Right hindlimb (tissue), 1 donor: Measurements from ENCODE around the gene CLDN11.

ENCODE experiments used
- DNase-seq: peaks from one replicate; pipeline ENCODE4 v3.0.0-alpha.2; 2018

CLDN11 gene

DNA sequence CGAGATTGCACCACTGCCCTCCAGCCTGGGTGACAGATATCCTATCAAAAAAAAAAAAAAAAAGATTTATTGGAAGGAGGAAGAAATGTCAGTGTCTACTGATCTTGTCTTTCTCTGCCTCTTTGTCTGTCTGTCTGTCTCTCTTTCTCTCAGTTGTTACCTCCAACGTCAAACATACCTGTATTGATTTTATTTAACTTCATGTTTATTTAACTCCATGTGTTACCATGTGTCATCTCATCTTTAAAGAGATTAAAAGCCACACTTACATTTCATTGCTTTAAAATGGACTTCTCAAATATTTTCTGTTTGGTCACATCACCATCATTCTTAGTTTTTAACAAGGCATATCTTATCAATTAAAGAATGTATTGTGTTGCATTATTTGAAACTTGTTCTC is 9.4 kb downstream of the CLDN11 start:
- no peak for DNase-seq

DNA sequence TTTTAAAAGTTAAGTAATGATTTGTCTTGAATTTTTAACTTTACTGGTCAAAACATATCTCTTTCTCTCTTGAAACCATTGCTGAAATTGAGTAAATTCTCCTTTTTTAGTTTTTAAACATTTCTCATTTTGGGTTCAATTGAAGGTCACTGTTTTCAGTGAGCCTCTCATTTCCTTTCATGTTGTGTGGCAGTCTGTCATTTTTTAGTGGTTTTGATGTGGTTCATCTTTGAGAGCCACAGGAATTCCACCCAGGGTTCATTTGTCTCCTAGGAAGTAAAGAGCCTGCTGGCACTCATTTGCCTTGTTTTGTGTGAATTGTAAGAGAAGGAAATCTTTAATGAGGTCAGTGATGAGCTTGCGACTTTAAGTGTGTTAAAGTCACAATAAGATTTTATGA is 10.4 kb downstream of the CLDN11 start:
- no peak for DNase-seq

DNA sequence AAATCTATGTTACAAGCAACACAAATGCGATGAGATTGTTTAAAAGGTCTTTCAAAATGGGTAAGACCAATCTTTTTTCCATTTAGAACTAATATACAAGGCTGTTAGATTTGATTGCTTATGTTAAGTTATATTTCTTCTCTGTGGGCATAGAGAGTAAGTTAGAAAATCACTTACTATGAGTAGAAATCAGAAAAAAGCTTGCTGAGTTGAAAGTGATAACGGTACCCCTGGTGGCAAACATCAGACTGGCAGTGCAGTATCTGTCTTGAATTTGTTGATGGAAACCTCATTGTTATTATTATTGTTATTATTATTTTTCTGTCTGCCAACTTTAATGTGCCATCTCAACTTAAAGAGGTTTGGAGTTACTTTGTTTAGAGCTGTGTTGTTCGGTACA is 12.4 kb downstream of the CLDN11 start:
- no peak for DNase-seq

DNA sequence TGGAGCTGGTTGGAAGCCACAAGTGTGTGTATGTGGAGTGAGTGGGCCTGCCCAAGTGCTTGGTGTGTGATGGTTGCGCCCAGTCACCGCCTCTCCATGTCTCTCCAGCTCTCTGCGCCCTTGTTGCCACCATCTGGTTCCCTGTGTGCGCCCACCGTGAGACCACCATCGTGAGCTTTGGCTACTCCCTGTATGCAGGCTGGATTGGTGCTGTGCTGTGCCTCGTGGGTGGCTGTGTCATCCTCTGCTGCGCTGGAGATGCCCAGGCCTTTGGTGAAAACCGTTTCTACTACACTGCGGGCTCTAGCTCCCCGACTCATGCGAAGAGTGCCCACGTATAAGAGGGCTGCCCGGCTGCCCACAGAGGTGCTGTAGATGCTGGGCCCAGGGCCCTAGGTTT is 13.7 kb downstream of the CLDN11 start:
- no peak for DNase-seq

DNA sequence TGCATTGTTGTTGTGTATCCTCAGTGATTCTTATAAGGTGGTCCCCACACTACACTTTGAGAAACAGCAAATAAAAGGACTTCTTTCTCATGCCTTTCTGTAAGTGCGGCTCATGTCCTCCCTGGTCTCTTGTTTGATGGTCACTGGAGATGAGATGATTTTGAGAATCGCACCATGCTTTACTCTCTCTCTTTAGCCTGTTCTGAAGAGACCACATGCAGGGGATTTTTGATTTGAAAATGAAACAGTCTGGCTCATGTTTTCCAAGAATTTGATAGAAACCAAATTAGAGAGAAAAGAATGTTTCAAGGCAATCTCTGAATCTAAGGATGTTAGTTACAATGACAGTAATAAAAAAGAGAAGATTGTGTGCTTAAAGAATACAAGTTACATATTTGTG is 18.0 kb downstream of the CLDN11 start:
- no peak for DNase-seq

DNA sequence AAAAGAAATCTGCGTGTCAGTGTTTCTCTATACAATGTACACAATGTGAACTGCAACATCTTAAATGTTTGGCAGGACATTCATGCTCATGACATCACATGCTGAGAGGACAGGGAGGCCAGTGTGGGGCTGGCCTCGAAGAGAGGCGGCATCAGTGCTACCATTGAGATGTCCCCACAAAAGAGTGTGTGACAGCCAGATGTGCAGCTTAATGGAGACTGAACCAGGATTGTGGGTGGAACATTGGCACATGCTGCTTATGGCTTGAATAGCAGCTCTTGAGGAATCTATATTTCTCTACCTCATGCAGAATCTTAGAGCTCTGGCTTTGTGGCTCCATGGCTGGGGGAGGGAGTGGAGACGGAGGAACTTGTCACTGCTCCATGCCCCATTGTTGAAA is 18.5 kb downstream of the CLDN11 start:
- DNase-seq: no peak

DNA sequence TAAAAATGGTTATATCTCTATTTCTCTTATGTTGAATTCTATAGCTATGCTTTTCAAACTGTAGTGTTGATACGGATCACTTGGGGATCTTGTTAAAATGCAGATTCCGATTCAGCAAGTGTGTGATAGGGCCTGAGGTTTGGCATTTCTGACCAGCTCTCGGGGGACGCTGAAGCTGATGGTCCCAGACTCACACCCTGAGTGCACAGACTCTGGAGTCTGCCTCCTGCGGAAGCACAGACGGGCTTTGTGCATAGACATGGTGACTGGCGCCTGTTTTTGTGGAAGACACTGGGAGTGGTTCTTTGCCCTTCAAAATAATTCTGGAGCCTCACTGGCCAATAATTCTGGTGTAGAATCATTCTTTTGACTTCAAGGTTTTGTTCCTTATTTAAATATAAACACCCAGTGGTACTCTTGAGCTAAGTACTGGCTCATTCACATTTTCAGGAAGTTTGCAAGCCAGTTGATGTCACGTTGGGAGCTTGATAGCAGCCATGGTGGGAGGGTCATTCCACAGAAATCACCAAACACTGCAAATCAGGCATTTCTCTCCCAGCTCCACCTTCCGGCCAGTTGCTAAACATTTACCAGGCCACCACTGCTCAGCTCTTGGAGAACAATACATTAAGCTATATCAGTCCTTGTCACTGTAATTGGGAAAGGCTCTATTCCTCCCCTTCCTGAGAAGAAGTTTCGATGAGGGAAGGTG is 19.2 kb downstream of the CLDN11 start:
- no peak for DNase-seq

DNA sequence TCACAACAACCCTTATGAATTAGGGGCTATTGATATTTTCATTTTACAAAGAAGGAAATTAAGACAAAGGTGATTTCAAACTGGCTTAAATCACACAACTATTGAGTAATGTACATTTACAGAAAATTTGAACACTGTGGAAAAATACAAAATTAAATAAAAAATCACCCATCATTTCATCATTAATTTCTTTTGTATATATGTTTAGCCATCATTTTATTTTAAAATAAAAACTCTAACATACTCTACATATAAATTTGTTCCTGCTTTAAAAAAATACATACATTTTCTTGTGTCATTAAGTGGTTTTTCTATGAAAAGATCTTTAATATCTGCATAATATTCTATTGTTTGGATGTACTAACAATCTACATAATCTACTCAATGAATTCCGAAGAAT is 20.2 kb downstream of the CLDN11 start:
- no peak for DNase-seq

DNA sequence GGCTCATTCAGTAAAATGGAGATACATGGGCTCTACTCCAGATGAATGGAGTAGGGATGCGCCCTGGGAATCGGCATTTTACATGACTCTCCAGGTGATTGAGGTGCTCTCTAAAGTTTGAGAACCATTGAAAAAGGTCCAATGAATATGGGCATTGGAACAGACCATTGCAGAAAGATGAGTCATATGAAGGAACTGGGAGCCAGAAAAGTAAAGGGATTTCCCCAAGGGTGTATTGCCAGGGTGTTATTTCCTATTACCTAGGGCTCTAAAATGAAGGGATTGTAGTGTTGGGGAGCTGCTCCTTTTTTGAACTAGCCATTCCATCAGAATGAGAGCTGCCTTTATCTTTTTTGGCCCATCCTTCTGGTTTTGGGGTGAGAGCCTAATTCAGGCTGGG is 21.7 kb downstream of the CLDN11 start:
- no peak for DNase-seq

DNA sequence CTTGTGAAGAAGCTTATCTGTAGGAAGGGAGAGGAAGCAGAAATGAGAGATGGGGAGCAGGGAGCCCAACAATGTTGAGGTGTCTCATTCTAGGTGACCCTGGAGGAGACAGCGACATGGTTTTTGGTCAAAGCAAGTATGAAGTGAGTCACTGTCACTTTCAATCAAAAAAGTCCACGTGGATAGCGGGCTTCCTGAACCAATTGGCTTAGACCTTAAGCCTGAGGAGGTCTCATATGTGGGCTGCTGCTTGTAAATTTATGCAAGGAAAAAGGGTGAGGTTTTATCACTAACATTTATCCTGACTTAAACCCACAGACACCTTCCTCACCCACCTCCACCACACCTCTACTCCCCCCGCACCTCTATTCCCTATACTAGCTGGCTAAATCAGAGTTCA is 22.7 kb downstream of the CLDN11 start:
- no peak for DNase-seq

DNA sequence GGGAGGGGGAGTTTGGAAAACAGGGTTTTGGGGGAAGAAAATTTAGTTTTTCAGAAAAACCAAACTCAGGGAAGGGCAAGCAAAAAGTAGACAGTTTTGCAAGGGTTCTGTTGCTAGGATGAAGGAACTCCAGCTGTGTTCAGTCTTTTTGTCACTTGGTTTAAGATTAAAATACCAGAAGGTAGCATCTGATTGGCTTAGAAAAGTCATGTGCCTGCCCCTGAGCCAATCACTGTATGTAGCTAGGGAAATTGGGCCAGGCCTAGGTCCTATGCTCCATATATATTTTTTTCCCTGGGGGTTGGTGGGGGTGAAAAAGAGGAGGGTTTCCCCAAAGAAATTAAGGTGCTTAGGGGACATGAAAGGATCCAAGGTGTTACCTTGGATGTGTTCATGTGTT is 24.3 kb downstream of the CLDN11 start:
- no peak for DNase-seq

DNA sequence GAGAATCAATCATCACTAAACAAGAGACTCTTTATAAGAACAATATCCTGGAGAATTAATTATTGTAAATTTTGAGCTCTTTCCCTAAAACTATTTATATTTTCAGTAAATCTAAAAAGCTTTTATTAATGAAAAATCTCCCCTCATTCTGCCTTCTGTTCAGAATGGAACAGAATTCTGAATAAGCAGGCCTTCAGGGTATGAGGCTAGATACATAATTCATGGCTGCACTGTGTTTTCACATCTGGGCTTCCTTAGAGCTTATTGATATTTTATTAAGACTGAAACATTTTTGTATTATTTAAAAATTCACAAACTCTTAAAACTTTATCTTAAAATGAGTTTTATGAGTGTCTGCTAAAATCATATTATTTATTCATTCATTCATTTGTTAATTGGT is 24.8 kb downstream of the CLDN11 start:
- no peak for DNase-seq

DNA sequence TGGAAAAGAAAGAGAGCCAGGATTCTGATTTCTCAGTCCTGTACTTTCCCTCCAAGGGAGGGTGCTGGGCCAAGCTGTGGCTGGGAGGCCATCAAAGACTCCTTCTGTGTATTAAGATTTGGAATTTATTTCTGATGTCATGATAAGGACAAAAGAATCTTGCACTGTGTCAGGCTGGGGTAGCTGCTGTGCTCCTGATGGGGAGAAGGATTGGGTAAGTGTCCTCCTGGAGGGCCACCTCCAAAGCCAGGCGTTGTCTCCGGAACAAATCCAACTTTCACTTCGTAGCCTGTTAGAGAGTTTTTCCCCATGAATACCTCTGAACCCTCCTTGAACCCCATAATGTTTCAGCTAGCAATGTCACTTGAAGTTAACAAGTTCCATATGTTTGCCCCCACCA is 29.9 kb downstream of the CLDN11 start:
- no peak for DNase-seq

DNA sequence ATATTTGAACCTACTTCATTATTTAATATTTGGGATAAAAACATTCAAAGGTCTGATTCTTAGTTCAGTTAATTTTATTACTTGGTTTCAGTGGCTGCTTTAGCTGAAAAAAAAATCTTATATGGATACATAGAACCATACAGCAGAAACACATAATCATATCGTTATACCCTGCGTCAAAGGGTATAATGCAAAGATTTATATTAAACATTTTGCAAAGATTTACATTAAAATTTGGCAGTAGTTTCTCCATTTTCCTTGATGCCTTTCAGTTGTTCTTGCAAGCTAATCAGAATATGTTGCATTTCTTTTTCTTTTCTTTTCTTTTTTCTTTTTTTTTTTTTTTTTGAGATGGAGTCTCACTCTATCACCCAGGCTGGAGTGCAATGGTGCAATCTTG is 31.4 kb downstream of the CLDN11 start:
- no peak for DNase-seq

DNA sequence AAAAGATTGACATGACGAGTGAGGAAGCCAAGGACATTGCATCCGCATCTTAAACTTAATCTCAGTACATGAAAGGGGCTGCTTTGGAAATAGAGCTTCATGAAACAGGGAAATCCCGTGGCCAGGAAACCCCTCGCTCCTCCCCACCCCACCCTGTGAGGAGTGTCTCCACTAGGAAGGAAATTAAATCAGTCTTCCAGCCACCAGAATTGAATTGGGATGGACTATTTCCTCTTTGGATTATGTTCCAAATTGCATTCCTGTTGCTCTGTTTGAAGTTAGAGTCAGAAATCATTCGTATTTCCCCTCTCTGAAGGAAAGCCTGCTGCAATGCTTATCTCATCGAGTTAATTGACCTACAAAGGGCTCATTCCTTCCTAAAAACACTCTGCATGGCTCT is 35.8 kb downstream of the CLDN11 start:
- DNase-seq: no peak

DNA sequence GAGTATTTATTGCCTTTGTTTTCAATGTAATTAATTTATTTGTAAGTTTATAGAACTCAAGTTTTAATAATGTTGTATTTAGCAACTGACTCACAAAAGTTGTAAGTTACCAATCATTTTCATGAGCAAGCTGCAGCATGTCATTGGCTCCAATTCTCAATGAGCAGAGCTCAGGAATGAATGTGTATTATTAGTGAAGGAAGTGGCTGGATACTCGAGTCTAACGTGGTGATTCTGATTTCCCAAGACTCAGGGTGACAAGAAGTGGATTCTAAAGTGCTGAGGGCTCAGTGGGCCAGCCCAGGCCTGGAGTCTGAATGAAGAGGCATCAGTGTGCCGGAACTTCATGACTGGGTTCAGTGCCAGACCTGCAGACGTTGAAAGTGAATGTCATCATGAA is 39.6 kb downstream of the CLDN11 start:
- DNase-seq: no peak

DNA sequence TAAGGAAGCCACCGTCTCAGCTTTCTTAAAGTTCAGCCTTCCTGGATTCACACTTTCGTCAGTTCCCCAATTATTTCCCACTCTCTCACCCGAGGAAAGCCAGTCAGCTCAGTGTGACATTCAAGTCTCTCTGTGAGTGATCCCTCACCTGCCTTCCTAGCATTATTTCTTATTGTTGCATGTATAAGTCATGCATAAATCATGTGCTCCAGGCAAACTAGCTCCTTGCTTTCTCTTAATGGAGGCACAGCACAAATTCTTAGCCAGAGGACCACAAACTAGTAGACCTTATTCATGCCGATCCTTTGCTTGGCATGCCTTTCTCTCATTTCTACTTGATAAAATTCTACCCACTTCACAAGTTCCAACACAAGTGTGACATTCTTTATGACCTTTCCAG is 44.3 kb downstream of the CLDN11 start:
- DNase-seq: no peak

DNA sequence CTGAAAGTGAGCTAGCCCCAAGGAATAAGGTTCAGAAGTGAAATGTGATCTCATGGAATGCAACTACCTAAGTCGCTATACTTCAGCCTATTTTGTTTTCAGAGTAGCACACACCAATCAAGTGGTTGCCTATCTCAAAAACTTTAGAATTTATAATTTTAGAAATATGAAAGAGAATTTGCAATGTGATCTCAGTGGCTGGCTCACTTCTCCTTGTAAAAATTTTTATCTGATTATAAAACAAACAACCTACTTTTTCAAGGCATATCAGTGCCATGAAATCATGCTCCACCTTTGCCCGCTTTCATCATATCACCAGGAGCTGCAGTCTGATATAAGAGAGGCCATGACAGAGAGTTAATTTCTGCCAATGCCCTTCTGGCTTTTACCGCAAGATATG is 47.3 kb downstream of the CLDN11 start:
- DNase-seq: no peak

DNA sequence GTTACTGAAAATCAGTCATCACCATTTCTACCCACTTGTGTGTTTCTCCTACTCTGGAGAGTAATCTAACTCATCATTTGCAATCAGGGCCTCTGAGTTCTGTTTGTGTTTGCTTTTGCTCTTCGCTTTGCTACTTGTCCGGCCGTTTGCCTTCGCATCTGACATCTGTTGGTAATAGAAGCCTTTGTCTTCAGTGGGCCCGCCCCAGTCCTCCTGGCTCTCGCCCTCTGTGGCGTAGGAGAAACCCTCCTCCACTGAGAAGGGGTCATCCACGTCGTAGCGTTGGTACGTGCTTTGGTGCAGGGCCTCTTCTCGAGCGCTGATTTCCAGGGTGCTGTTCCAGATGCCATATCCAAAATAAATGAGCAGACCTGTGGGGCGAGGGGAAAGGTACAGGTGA is 48.3 kb downstream of the CLDN11 start:
- no peak for DNase-seq

DNA sequence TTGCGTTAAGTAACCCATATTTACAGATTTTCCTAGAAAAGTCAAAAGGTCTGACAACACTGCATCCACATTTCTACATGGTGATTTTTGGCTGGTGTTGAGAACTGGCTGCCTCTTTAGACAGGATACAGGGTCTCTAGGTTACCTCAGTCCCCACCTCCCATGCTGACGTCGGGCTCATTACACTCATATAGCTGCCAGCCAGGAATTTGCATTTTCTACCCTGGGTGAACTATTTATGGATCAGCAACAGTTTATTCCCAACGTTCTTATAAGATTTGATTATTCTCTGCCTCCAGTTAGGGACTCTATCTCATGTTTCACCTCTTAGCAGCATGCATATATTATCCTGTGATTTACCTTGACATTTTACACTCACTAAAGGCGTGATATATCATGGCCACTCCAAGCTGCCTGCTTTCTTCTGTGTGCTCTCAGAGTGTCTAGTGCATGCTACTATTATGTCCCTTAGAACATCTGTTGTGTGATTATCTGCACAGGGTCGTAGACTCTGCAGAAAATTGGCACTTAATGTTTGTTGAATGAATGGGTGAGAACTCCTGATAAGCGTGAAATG is 49.0 kb downstream of the CLDN11 start:
- no peak for DNase-seq

DNA sequence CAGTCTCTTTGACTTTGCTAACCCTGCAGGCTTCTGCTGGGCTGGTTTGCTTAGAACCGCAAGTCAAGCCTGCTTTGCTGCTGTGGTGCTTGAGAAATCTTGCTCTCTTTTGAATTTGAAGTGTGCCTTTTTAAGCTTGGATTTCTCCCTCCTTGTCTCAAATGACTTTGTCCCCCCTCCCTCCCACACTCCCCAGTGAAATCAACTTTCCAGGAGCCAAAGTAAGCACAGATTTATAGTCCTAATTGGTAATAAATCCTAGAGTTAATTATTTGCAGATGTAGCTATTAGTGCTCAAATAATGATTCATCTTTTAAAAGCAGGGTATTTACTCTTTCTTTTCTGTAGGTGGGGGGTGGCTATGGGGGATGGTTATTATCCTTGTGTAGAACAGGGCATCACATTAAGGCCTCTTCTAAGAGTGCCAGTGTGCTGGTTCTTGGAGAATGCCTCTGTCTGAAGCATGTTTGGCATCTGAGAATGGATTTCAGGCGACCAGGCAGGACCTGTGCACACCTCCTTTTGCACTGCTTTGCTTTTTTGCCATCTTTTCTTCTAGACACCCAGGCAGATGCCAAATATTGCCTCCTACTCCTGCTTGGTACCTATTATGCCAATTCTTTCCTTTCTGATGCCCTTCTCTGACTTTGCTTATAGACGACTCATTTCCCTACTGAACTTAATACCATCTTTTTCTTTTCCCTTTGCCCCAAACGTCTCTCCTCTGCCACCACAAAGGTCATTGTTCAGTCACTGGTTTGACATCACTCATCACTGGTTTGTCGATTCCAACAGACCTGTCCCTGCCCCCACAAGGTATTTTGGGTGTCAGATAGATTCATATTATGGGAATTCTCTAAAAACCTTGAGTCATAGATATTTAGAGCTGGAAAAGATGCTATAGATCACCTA is 50.7 kb downstream of the CLDN11 start:
- no peak for DNase-seq

DNA sequence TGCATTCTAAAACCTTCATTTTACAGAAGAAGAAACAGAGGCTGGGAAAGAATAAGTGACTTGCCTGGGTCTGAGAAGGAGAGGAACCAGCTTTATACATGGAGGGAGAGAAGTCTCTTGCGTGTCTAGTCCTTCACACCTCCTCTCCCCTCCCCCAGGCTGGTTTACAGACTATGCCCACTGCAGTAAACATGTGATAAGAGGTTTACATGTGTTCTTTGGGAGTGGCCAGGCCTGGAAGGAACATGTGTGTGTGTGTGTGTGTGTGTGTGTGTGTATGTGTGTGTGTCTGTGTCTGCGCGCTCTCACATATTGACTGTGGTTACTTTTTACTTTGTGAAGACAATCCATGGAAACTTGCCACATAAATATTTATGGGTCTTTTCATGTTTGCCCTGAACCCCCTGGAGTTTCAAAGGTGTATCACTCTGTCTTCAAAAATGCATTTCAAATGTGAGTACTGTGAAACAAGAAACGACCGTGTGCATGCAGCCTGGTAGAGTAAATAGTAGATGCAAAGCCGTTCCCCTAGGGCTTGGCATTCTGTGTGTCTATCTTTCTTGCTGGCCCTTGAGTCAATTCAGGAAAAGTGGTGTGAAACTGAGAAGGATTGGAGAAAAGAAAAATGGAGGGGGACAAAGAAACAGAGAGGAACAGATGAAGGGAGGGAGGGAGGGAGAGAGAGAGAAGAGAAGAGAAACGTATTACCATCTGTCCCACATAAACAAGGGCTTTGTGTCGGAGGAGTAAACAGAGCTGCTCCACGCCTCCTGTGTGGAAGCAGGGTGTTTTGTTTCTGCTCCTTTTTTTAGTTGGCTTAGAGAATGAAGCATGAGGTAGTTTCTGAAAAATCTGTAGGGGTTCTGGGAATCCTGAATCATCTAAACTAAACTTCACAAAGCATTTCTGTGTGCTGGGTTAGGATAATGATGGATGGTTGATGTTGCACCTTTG is 51.7 kb downstream of the CLDN11 start:
- no peak for DNase-seq

DNA sequence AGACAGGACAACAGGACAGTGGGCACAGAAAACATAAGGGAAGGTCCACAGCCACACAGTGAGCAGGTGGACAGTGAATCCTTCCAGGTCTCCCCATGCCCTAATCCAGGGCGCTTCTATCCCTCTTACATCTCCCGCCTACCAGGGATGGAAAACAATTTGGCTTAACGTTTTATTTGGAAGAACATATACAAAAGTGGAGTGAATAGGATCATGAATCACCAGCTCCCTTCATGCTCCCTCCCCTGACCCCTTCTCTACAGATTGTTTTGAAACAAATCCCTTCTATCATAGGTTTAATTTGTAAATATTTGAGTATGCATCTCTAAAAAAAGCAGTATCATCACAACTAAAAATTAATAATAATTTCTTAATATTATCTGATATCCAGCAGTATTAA is 52.5 kb downstream of the CLDN11 start:
- DNase-seq: no peak
